Kidney (tissue), 14 donors: Measurements from ENCODE around the gene GTSF1L. TPM values are rescaled to one million over a fixed set of nuclear protein-coding genes. Genes with fewer than 3 reads are reported as not detected.

Source experiments
- DNase-seq, 5 donors: peaks; one replicate each; pipeline ENCODE4 v3.0.0-alpha.2; 2013 to 2020
- FAIRE-seq: peaks from 2 replicates; lab custom pipeline; 2012; peaks lifted over from hg19 to GRCh38; lab: Jason Lieb, UNC
- H3K27ac ChIP-seq, 2 donors: one replicate each; pipeline ENCODE4 v1.7.0; 2013; ENCODE audit warnings: low read depth in 2 of 2, low read length in 2 of 2, inconsistent platforms in 1 of 2
- H3K27me3 ChIP-seq: one replicate; pipeline ENCODE4 v1.7.1; 2013; ENCODE audit warnings: low read length, inconsistent platforms; ENCODE audit not compliant: control insufficient read depth, insufficient read depth
- H3K36me3 ChIP-seq, 3 donors: one replicate each; pipeline versions ENCODE4 v1.7.0 to v1.7.1; 2013; ENCODE audit warnings: low read length in 3 of 3, control low read depth in 1 of 3, inconsistent platforms in 1 of 3; ENCODE audit not compliant: insufficient read depth in 3 of 3, control insufficient read depth in 2 of 3
- H3K4me1 ChIP-seq, 3 donors: one replicate each; pipeline versions ENCODE4 v1.7.0 to v1.7.1; 2013; ENCODE audit warnings: low read length in 3 of 3, inconsistent platforms in 1 of 3, low read depth in 1 of 3; ENCODE audit not compliant: control insufficient read depth in 2 of 3, insufficient read depth in 2 of 3
- H3K4me3 ChIP-seq, 3 donors: one replicate each; pipeline versions ENCODE4 v1.7.0 to v1.8.1; 2013; ENCODE audit warnings: low read length in 3 of 3, control low read depth in 1 of 3, inconsistent platforms in 1 of 3
- H3K9ac ChIP-seq, 3 donors: one replicate each; pipeline versions ENCODE4 v1.7.0 to v1.7.1; 2013; ENCODE audit warnings: low read length in 3 of 3, control low read depth in 1 of 3, inconsistent platforms in 1 of 3
- H3K9me3 ChIP-seq, 3 donors: one replicate each; pipeline versions ENCODE4 v1.7.0 to v1.7.1; 2013; ENCODE audit warnings: low read length in 3 of 3, control low read depth in 1 of 3, inconsistent platforms in 1 of 3; ENCODE audit not compliant: control insufficient read depth in 2 of 3, insufficient read depth in 1 of 3
- intact Hi-C: fragments of 100-400 bp; cut with DNase I; formaldehyde crosslinking; loops from one replicate; pipeline ENCODE4 v1.11.1; 2022
- polyA plus RNA-seq: library from polyadenylated mRNA; stranded (reverse); fragments of 350-450 nt; fragmentation: Illumina TruSeq; extraction: RNeasy Lipid Tissue Mini Kit (QIAGEN cat#74804); gene quantifications from one replicate; pipeline ENCODE4 v1.2.3, GENCODE V29; 2014; ENCODE audit warnings: low read depth, low replicate concordance; ENCODE audit not compliant: insufficient read depth
- total RNA-seq: library from RNA; stranded (reverse); fragmentation: NEBNext Ultra II Directional; extraction: Animal tissue kit (Norgen Biotek cat#: 25700); gene quantifications from one replicate; pipeline ENCODE4 v1.2.1, GENCODE V29; 2021
- TF ChIP-seq, protein P1 (sequence below): IDR thresholded peaks from 3 replicates; pipeline ENCODE4 v1.5.1; 2012; ENCODE audit warnings: mild to moderate bottlenecking, moderate library complexity, borderline replicate concordance; ENCODE audit not compliant: insufficient read depth; ENCODE audit errors: extremely low read depth
- donor health status: control.
- donor health status: control.
- donor health status: control.
- donor health status: control.
- donor health status: control.
- donor health status: DM: yes; HTN: yes; CAD: no.
- donor health status: Normal renal cell carcinoma (clear cell type).

GTSF1L gene
- total and polyA plus RNA-seq, 2 donors from 2014 or later: not detected

DNA sequence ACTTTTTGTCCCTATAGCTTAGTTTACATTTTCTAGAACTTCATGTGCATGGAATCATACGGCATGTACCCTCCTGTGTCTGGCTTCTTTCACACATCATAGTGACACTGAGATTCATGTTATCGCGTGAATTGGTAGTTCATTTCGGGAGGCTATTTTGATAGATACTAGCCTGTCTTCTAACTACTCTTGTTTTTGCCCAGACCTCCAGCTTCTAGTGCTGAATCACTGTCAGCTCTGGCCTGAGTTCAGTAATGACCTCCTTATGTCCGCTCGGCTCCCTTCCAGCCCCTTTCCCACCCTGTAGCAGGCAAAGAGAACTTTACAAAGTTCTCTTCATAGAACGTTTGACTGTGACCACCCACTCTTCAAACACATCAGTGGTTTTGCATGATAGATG is 45.8 kb downstream of the GTSF1L start:
- TF ChIP-seq, protein P1, sequence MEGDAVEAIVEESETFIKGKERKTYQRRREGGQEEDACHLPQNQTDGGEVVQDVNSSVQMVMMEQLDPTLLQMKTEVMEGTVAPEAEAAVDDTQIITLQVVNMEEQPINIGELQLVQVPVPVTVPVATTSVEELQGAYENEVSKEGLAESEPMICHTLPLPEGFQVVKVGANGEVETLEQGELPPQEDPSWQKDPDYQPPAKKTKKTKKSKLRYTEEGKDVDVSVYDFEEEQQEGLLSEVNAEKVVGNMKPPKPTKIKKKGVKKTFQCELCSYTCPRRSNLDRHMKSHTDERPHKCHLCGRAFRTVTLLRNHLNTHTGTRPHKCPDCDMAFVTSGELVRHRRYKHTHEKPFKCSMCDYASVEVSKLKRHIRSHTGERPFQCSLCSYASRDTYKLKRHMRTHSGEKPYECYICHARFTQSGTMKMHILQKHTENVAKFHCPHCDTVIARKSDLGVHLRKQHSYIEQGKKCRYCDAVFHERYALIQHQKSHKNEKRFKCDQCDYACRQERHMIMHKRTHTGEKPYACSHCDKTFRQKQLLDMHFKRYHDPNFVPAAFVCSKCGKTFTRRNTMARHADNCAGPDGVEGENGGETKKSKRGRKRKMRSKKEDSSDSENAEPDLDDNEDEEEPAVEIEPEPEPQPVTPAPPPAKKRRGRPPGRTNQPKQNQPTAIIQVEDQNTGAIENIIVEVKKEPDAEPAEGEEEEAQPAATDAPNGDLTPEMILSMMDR: no peak
- Histone ChIP-seq H3K27ac (no peak overlapping the region), H3K9me3 (no peaks in the 10 kb centered on the region), H3K27me3 (no peaks in the 10 kb centered on the region), H3K4me3 (no peak overlapping the region), H3K9ac (no peak overlapping the region), H3K36me3 (no peaks in the 10 kb centered on the region), H3K4me1 (no peaks in the 10 kb centered on the region)
- no peak for DNase-seq
- no peak for FAIRE-seq
- intact Hi-C loops: no loop called here

DNA sequence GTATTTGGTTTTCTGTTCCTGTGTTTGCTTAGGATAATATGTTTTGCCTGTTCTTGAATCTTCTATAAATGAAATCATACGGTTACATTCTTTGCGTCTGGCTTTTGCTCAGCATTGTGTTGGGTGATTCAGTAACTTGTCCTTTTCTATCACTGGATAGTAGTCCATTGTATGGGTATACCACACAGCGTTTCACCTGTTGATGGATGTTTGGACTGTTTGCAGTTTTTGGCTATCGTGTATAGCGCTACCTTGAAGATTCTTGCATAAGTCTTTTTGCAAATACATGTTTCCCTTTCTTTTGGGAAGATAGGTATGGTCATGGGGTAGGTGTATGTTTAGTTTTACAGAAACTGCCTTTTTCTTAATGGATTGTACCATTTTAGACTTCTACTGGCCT is 50.4 kb downstream of the GTSF1L start:
- intact Hi-C loops: no loop called here
- FAIRE-seq: no peak

More for the DNA sequence above, 50.4 kb downstream of the GTSF1L start:
- H3K4me3 ChIP-seq: no peak overlapping the region
- no peaks in the 10 kb centered on the region for H3K27me3 ChIP-seq
- no peak for DNase-seq
- TF ChIP-seq, protein P1: no peak
- H3K9ac ChIP-seq: no peak overlapping the region
- no peaks in the 10 kb centered on the region for H3K9me3 ChIP-seq
- H3K4me1 ChIP-seq: no peaks in the 10 kb centered on the region
- no peak overlapping the region for H3K27ac ChIP-seq
- H3K36me3 ChIP-seq: no peaks in the 10 kb centered on the region

Other genes with a start within 250 kb of the GTSF1L start
- 16.2 TPM for gene L3MBTL1, start 219.3 kb downstream of the GTSF1L start, total RNA-seq
- 4.8 TPM for gene L3MBTL1, start 219.3 kb downstream of the GTSF1L start, polyA plus RNA-seq
- gene SGK2, start 168.0 kb downstream of the GTSF1L start, total RNA-seq: 42.9 TPM
- gene SGK2, start 168.0 kb downstream of the GTSF1L start, polyA plus RNA-seq: 95.1 TPM
- 35.2 TPM for gene IFT52, start 136.1 kb downstream of the GTSF1L start, total RNA-seq
- 27.0 TPM for gene IFT52, start 136.1 kb downstream of the GTSF1L start, polyA plus RNA-seq
- 1.3 TPM for gene MYBL2, start 59.9 kb downstream of the GTSF1L start, total RNA-seq
- not detected for gene MYBL2, start 59.9 kb downstream of the GTSF1L start, polyA plus RNA-seq
- gene TOX2, start 187.8 kb upstream of the GTSF1L start, total RNA-seq: 5.9 TPM
- 4.7 TPM for gene TOX2, start 187.8 kb upstream of the GTSF1L start, polyA plus RNA-seq